HepG2 (cell line): Measurements from ENCODE around the gene BICDL1. TPM values are rescaled to one million over a fixed set of nuclear protein-coding genes. Genes with fewer than 3 reads are reported as not detected.
A peak's percentile ranks its signal among the peaks of the same experiment; 100 is the strongest.

Experiments used
- HDAC1 ChIP-seq: sonication (generic); formaldehyde crosslinking; IDR thresholded peaks from 2 replicates; pipeline ENCODE4 v1.5.1; 2020; ENCODE audit warnings: mild to moderate bottlenecking, missing genetic modification reagents
- KAT7 ChIP-seq: IDR thresholded peaks from 2 replicates; pipeline ENCODE4 v1.6.1; 2018; ENCODE audit warnings: borderline replicate concordance, missing compliant biosample characterization
- MEIS2 ChIP-seq: sonication (generic); formaldehyde crosslinking; IDR thresholded peaks from 2 replicates; pipeline ENCODE4 v1.9.0; 2021; ENCODE audit warnings: mild to moderate bottlenecking, missing genetic modification reagents
- NR2F1 ChIP-seq, 2 experiments: fragments of 450-650 bp in 1 of 2; formaldehyde crosslinking in 1 of 2; IDR thresholded peaks; 2 replicates each; pipeline versions ENCODE4 v1.5.0 to v1.6.1; 2016 to 2020; ENCODE audit warnings: mild to moderate bottlenecking in 1 of 2, missing compliant biosample characterization in 1 of 2, missing genetic modification reagents in 1 of 2, moderate library complexity in 1 of 2
- PHF8 ChIP-seq: sonication (generic); formaldehyde crosslinking; IDR thresholded peaks from 2 replicates; pipeline ENCODE4 v1.5.0; 2020; ENCODE audit warnings: missing genetic modification reagents
- PRMT3 ChIP-seq: sonication (generic); formaldehyde crosslinking; IDR thresholded peaks from 2 replicates; pipeline ENCODE4 v1.8.1; 2022; ENCODE audit warnings: low read depth, mild to moderate bottlenecking, moderate library complexity, missing genetic modification reagents, borderline replicate concordance
- RFXAP ChIP-seq: sonication (generic); formaldehyde crosslinking; IDR thresholded peaks from 2 replicates; pipeline ENCODE4 v1.4.0; 2020; ENCODE audit warnings: missing genetic modification reagents, borderline replicate concordance
- SRSF4 ChIP-seq: fragments of 200-400 bp; formaldehyde crosslinking; IDR thresholded peaks from one replicate; pipeline ENCODE4 v1.6.1; 2018; ENCODE audit warnings: mild to moderate bottlenecking, low read depth, low read length, moderate library complexity; ENCODE audit not compliant: poor library complexity, severe bottlenecking
- ZNF225 ChIP-seq: sonication (generic); formaldehyde crosslinking; IDR thresholded peaks from 2 replicates; pipeline ENCODE4 v1.4.0; 2020; ENCODE audit warnings: mild to moderate bottlenecking, missing genetic modification reagents
- ZNF234 ChIP-seq: sonication (generic); formaldehyde crosslinking; conservative IDR thresholded peaks from 2 replicates; pipeline ENCODE4 v1.5.1; 2020; ENCODE audit warnings: mild to moderate bottlenecking, missing genetic modification reagents
- ZNF549 ChIP-seq: sonication (generic); formaldehyde crosslinking; IDR thresholded peaks from 2 replicates; pipeline ENCODE4 v1.5.0; 2020; ENCODE audit warnings: missing genetic modification reagents
- polyA plus RNA-seq, 8 experiments: library from polyadenylated mRNA; depleted of rRNA in 3 of 8; stranded (reverse) in 7 of 8; unstranded in 1 of 8; fragments of >200 nt; fragmentation: Illumina TruSeq in 4 of 8; extraction: Trizol in 4 of 8; gene quantifications; 2 replicates each; pipeline versions ENCODE4 v1.2.1 to v1.2.3, GENCODE V29; 2011 to 2016; ENCODE audit warnings: low read depth in 4 of 8, missing spikeins in 1 of 8, mixed read lengths in 1 of 8; ENCODE audit not compliant: insufficient read depth in 1 of 8
- total RNA-seq, 5 experiments: library from RNA; depleted of rRNA; stranded (reverse); fragments of >200 nt; fragmentation: Illumina TruSeq; extraction: Trizol; gene quantifications; 2 replicates each; pipeline ENCODE4 v1.2.3, GENCODE V29; 2016; ENCODE audit warnings: low read depth in 1 of 5
- TF ChIP-seq, protein P1 (sequence below): sonication (generic); formaldehyde crosslinking; IDR thresholded peaks from 2 replicates; pipeline ENCODE4 v1.8.1; 2022; ENCODE audit warnings: low read depth, mild to moderate bottlenecking, missing genetic modification reagents

BICDL1 gene
- total and polyA plus RNA-seq, 2 of the 13 experiments (the other 11 are each of a cell fraction or from before 2014, with no cell fraction given), result 3.6 to 9.7 TPM

DNA sequence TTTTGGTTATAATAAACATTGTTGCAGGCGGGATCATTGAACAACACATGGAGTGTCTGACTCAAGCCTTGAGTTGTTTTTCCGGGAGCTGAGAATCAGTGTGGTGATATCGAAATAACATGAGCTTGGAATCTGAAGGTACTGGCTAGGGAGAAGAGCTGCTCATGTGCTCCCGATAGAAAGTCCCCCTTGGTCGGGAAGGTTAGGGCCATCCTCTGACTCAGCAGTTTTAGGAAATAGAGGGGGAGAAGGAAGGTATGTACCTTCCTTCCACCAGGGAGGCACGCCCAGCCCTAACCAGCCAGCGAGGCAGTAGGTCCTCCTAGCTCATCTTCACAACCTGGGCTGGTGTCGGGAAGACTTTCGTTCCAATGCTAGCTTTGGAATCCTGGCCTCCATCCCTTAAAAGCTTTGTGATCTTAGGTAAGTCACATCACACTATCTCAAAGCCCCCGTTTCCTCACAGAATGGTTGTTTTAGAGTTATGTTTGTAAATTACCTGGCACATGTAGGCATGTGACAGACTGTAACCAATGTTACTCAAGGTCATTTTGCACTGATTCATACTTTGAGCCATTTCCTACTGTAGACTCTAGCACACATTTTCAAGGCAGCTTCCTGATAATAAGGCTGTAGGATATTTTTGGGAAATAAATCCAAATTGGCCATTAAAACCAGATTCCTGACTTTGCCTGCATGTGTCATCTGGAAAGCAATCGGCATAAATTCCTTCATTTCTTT, 129.5 kb downstream of the BICDL1 start (continued):
- no peak for TF ChIP-seq PRMT3 (CRISPR knock-in tag)
- TF ChIP-seq, protein P1, sequence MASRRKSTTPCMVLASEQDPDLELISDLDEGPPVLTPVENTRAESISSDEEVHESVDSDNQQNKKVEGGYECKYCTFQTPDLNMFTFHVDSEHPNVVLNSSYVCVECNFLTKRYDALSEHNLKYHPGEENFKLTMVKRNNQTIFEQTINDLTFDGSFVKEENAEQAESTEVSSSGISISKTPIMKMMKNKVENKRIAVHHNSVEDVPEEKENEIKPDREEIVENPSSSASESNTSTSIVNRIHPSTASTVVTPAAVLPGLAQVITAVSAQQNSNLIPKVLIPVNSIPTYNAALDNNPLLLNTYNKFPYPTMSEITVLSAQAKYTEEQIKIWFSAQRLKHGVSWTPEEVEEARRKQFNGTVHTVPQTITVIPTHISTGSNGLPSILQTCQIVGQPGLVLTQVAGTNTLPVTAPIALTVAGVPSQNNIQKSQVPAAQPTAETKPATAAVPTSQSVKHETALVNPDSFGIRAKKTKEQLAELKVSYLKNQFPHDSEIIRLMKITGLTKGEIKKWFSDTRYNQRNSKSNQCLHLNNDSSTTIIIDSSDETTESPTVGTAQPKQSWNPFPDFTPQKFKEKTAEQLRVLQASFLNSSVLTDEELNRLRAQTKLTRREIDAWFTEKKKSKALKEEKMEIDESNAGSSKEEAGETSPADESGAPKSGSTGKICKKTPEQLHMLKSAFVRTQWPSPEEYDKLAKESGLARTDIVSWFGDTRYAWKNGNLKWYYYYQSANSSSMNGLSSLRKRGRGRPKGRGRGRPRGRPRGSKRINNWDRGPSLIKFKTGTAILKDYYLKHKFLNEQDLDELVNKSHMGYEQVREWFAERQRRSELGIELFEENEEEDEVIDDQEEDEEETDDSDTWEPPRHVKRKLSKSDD (CRISPR knock-in tag), result no peak
- no peak for TF ChIP-seq ZNF234 (CRISPR knock-in tag)
- TF ChIP-seq KAT7 (CRISPR knock-in tag), result no peak
- no peak for TF ChIP-seq PHF8
- TF ChIP-seq SRSF4, result no peak
- TF ChIP-seq NR2F1 (CRISPR knock-in tag; IDR thresholded peaks at IDR 0.05), result no peak
- 0 out of 2 replicates have a peak, but pooled peaks have one; percentile 16 for TF ChIP-seq HDAC1
- no peak for TF ChIP-seq RFXAP (CRISPR knock-in tag)
- TF ChIP-seq ZNF549 (CRISPR knock-in tag), result no peak
- TF ChIP-seq ZNF225, result no peak
- no peak for TF ChIP-seq MEIS2
